Measurements from ENCODE around the gene HOXA13.
A peak's percentile ranks its signal among the peaks of the same experiment; 100 is the strongest.

Gene HOXA13

DNA sequence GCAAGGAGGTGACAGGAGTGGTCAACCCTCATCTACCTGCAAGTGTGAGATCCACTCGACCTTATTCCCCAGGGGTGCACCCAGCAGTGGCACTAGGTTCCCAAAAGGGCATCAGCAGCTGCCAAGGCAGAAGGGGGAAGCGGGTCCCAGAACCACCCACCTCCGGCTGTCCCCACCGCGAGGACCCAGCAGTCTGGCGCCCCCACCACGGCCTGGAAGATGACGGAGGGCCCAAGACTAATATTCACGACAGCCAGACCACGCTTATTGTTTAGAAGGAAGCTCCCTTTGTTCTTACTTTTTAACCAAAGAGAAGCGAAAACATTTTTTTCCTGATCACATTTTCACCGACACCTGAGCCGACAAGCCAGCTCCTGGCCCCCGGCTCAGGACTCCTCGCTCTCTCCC lies 39.1 kb upstream of the HOXA13 start:
- Histone ChIP-seq H3K4me3 (no peak overlapping the region), H3K9me3 (ENCODE audit: low read depth, low read length) (no peaks in the 10 kb centered on the region), H3K9ac (ENCODE audit: insufficient read length) (no peak overlapping the region), H3K27ac (no peak overlapping the region), H3K36me3 (ENCODE audit: insufficient read depth, low read length) (no peaks in the 10 kb centered on the region)
- TF ChIP-seq POLR2AphosphoS5 (IDR thresholded peaks at IDR 0.05; ENCODE audit: borderline replicate concordance, low read depth, low read length) (no peak), EZH2 (IDR thresholded peaks at IDR 0.05) (no peak), FOXP2 (optimal IDR thresholded peaks at IDR 0.05; ENCODE audit: control extremely low read depth, extremely low read length, insufficient read depth) (no peak)
- no peak for DNase-seq (ENCODE audit: low read depth, low spot score)

- Histone ChIP-seq H3K27ac (no peak overlapping the region), H3K9me3 (ENCODE audit: low read depth, low read length) (no peaks in the 10 kb centered on the region), H3K36me3 (ENCODE audit: insufficient read depth, low read length) (no peaks in the 10 kb centered on the region), H3K4me3 (no peak overlapping the region), H3K9ac (ENCODE audit: insufficient read length) (no peak overlapping the region)
- no peak for DNase-seq (ENCODE audit: low read depth, low spot score)
- TF ChIP-seq FOXP2 (optimal IDR thresholded peaks at IDR 0.05; ENCODE audit: control extremely low read depth, extremely low read length, insufficient read depth), result no peak
- TF ChIP-seq EZH2 (IDR thresholded peaks at IDR 0.05), result no peak
- TF ChIP-seq POLR2AphosphoS5 (IDR thresholded peaks at IDR 0.05; ENCODE audit: borderline replicate concordance, low read depth, low read length), result no peak
Measured at GRCh38 chr7:27237735-27238334, 37.9 kb upstream of the HOXA13 start.

- no peaks in the 10 kb centered on the region for H3K36me3 ChIP-seq (ENCODE audit: insufficient read depth, low read length)
- peak overlapping the region; percentile 71 for H3K4me3 ChIP-seq
- TF ChIP-seq FOXP2 (optimal IDR thresholded peaks at IDR 0.05; ENCODE audit: control extremely low read depth, extremely low read length, insufficient read depth) (no peak), POLR2AphosphoS5 (IDR thresholded peaks at IDR 0.05; ENCODE audit: borderline replicate concordance, low read depth, low read length) (no peak)
- H3K27ac ChIP-seq, result no peak overlapping the region
- DNase-seq (ENCODE audit: low read depth, low spot score), result no peak
- no peaks in the 10 kb centered on the region for H3K9me3 ChIP-seq (ENCODE audit: low read depth, low read length)
- H3K9ac ChIP-seq (ENCODE audit: insufficient read length), result no peak overlapping the region
Measured at GRCh38 chr7:27235387-27236311, 35.8 kb upstream of the HOXA13 start.

GRCh38 chr7:27229448-27229847 lies 29.6 kb upstream of the HOXA13 start:
- DNase-seq (ENCODE audit: low read depth, low spot score), result no peak
- no peak overlapping the region for H3K27ac ChIP-seq
- H3K36me3 ChIP-seq (ENCODE audit: insufficient read depth, low read length), result no peaks in the 10 kb centered on the region
- no peak overlapping the region for H3K4me3 ChIP-seq
- H3K9ac ChIP-seq (ENCODE audit: insufficient read length), result no peak overlapping the region
- no peaks in the 10 kb centered on the region for H3K9me3 ChIP-seq (ENCODE audit: low read depth, low read length)
- TF ChIP-seq POLR2AphosphoS5 (IDR thresholded peaks at IDR 0.05; ENCODE audit: borderline replicate concordance, low read depth, low read length) (no peak), FOXP2 (optimal IDR thresholded peaks at IDR 0.05; ENCODE audit: control extremely low read depth, extremely low read length, insufficient read depth) (no peak)

DNA sequence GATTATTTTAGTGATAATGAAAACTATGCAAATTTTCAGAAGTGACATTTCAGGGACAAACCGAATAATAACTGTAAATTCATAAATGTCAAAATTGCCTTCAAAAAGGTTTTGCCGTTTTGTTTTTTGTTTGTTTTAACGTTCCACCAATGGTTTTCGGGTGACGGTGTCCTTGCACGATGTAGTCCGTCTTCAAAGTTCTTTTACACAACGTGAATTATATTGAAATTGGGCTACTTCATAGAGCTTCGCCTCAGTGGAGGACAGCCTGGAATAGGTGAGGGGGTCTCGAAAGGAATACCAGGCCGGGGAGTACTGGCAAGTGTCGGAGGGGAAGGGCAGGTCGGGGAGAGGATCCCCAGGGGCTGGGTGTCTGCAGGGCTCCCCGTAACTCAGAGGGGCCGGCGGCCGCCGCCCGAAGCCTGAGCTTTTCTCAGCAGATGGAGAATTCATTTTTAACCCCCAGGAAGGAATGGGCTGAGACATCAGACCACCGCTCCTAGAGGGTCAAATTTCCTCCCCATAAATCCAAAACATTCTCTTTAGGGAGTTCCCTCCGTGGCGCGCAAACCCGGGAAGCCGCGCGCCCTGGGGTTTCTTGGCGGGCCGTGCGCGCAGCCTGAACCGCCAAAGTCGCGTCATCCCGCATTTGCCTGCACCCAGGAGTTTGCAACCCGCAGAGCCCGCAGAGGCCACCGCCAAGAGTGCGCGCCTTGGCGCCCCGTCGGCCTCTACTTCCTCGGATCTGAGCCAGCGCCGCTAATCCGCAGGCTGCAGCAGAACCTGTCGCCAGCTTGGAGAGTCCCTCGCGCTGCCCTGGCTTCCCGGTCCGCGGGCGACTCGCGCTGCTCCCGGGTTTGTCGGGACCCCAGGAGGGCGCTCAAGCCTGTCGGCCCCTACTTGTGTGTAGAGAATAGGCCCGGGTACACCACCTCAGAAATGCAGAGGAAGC lies 25.4 kb upstream of the HOXA13 start:
- Histone ChIP-seq H3K9me3 (ENCODE audit: low read depth, low read length) (no peaks in the 10 kb centered on the region), H3K9ac (ENCODE audit: insufficient read length) (no peak overlapping the region), H3K36me3 (ENCODE audit: insufficient read depth, low read length) (no peaks in the 10 kb centered on the region), H3K27ac (no peak overlapping the region), H3K4me3 (no peak overlapping the region)
- no peak for DNase-seq (ENCODE audit: low read depth, low spot score)
- TF ChIP-seq FOXP2 (optimal IDR thresholded peaks at IDR 0.05; ENCODE audit: control extremely low read depth, extremely low read length, insufficient read depth) (no peak), POLR2AphosphoS5 (IDR thresholded peaks at IDR 0.05; ENCODE audit: borderline replicate concordance, low read depth, low read length) (no peak), EZH2 (IDR thresholded peaks at IDR 0.05) (no peak)

DNA sequence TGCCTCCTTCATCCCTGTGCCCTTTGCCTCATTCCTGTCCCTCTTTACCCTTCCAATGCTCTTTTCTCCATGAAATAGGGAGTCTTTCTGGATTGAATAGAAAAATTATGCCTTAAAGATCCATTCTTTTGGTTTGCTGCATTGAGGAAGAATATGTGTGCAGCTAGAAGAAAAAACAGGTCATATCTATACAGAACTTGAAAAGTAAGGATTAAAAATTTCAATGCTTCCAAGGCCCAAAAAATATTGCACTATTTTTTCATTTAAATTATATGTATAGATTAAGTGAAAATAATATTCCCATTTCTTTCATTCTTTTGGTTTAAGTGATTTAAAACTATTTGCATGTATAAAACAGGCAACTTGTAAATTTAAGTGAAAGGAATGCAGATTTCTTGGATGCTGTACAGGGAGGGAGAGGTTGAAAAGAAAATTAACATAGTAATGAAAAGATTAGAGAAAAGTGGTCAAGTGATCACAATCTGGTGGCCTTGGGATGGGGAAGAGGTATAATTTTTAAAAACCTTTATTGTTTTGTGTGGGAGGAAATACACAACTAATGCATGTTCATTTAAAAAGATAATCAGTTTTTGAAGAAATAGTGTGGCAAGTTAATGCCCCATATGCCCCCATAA lies 24.2 kb upstream of the HOXA13 start:
- Histone ChIP-seq H3K36me3 (ENCODE audit: insufficient read depth, low read length) (no peaks in the 10 kb centered on the region), H3K4me3 (no peak overlapping the region), H3K27ac (no peak overlapping the region), H3K9me3 (ENCODE audit: low read depth, low read length) (no peaks in the 10 kb centered on the region), H3K9ac (ENCODE audit: insufficient read length) (no peak overlapping the region)
- TF ChIP-seq POLR2AphosphoS5 (IDR thresholded peaks at IDR 0.05; ENCODE audit: borderline replicate concordance, low read depth, low read length), result no peak
- TF ChIP-seq FOXP2 (optimal IDR thresholded peaks at IDR 0.05; ENCODE audit: control extremely low read depth, extremely low read length, insufficient read depth), result no peak
- TF ChIP-seq EZH2 (IDR thresholded peaks at IDR 0.05), result no peak
- no peak for DNase-seq (ENCODE audit: low read depth, low spot score)

- TF ChIP-seq EZH2 (IDR thresholded peaks at IDR 0.05) (no peak), POLR2AphosphoS5 (IDR thresholded peaks at IDR 0.05; ENCODE audit: borderline replicate concordance, low read depth, low read length) (no peak), FOXP2 (optimal IDR thresholded peaks at IDR 0.05; ENCODE audit: control extremely low read depth, extremely low read length, insufficient read depth) (no peak)
- H3K9ac ChIP-seq (ENCODE audit: insufficient read length), result no peak overlapping the region
- no peak overlapping the region for H3K4me3 ChIP-seq
- no peaks in the 10 kb centered on the region for H3K9me3 ChIP-seq (ENCODE audit: low read depth, low read length)
- H3K27ac ChIP-seq, result no peak overlapping the region
- no peak for DNase-seq (ENCODE audit: low read depth, low spot score)
- no peaks in the 10 kb centered on the region for H3K36me3 ChIP-seq (ENCODE audit: insufficient read depth, low read length)
Measured at GRCh38 chr7:27221201-27221797, 21.4 kb upstream of the HOXA13 start.

Data from SK-N-MC (cell line).